ENCODE measurements around the gene RBP3. TPM values are rescaled to one million over a fixed set of nuclear protein-coding genes. Genes with fewer than 3 reads are reported as not detected.

Gene RBP3
- polyA plus RNA-seq, 3 donors = not detected

- H3K4me1 ChIP-seq (ENCODE audit: control insufficient read depth in 1 of 2, insufficient read depth in 2 of 2, low read length in 2 of 2) = peaks cover 9 to 14% of the 10 kb centered on the region in 2 donors
- WGBS (ENCODE audit: insufficient coverage) = 95% methylated on average over 6 of the region's 6 CpGs
- no peaks in the 10 kb centered on the region for H3K9me3 ChIP-seq (replicated peaks in 1 of 2; ENCODE audit: control insufficient read depth in 1 of 2, insufficient read depth in 1 of 2, low read length in 2 of 2)
- H3K9ac ChIP-seq (ENCODE audit: insufficient read depth, low read length, poor library complexity, severe bottlenecking) = no peak overlapping the region
- H3K79me2 ChIP-seq (ENCODE audit: insufficient read depth, low read length) = no peaks in the 10 kb centered on the region
- no peak for DNase-seq
- H3K27ac ChIP-seq (ENCODE audit: low read depth in 1 of 2, low read length in 2 of 2) = no peak overlapping the region
- no peaks in the 10 kb centered on the region for H3K36me3 ChIP-seq (replicated peaks in 1 of 2; ENCODE audit: control insufficient read depth in 1 of 2, insufficient read depth in 2 of 2, low read length in 2 of 2)
- no peaks in the 10 kb centered on the region for H3K36me3 Mint-ChIP-seq
- no peak overlapping the region for H3K27ac Mint-ChIP-seq
- no peaks in the 10 kb centered on the region for H3K27me3 ChIP-seq (ENCODE audit: control insufficient read depth in 2 of 2, insufficient read depth in 2 of 2, low read length in 2 of 2)
- H3K4me1 Mint-ChIP-seq = no peaks in the 10 kb centered on the region
- H2AFZ ChIP-seq (ENCODE audit: insufficient read depth, low read depth, low read length, poor library complexity, severe bottlenecking) = no peak overlapping the region
- intact Hi-C loops (cut with micrococcal nuclease) = no loop called here
- no peak overlapping the region for H3K4me3 Mint-ChIP-seq
- H4K20me1 ChIP-seq (ENCODE audit: insufficient read depth, low read length) = no peaks in the 10 kb centered on the region
- H3K4me2 ChIP-seq (replicated peaks; ENCODE audit: extremely low read depth, low read length, poor library complexity, severe bottlenecking) = no peak overlapping the region
- H3K9me3 Mint-ChIP-seq = peaks cover 0 to 2% (median 0%) of the 10 kb centered on the region in 7 donors
- TF ChIP-seq CTCF (IDR thresholded peaks at IDR 0.05) = no peak
- peaks cover 0 to 4% (median 0%) of the 10 kb centered on the region in 3 donors for H3K27me3 Mint-ChIP-seq (ENCODE audit: low read depth in 3 of 3)
- H3K4me3 ChIP-seq (replicated peaks in 1 of 3; ENCODE audit: low read depth in 2 of 3, low read length in 3 of 3) = no peak overlapping the region
Observed at GRCh38 chr10:47404446-47404845, 56.3 kb downstream of the RBP3 start.

- Mint-ChIP-seq H3K36me3 (no peaks in the 10 kb centered on the region), H3K4me3 (no peak overlapping the region), H3K27ac (no peak overlapping the region), H3K9me3 (peaks cover 0 to 2% (median 0%) of the 10 kb centered on the region in 7 donors), H3K27me3 (ENCODE audit: low read depth in 3 of 3) (peaks cover 0 to 4% (median 0%) of the 10 kb centered on the region in 3 donors), H3K4me1 (no peaks in the 10 kb centered on the region)
- no peaks in the 10 kb centered on the region for H3K27me3 ChIP-seq (ENCODE audit: control insufficient read depth in 2 of 2, insufficient read depth in 2 of 2, low read length in 2 of 2)
- intact Hi-C loops (cut with micrococcal nuclease) = no loop called here
- peaks cover 11 to 17% of the 10 kb centered on the region in 2 donors for H3K4me1 ChIP-seq (ENCODE audit: control insufficient read depth in 1 of 2, insufficient read depth in 2 of 2, low read length in 2 of 2)
- no peak overlapping the region for H2AFZ ChIP-seq (ENCODE audit: insufficient read depth, low read depth, low read length, poor library complexity, severe bottlenecking)
- TF ChIP-seq CTCF (IDR thresholded peaks at IDR 0.05) = no peak
- DNase-seq = no peak
- WGBS (ENCODE audit: insufficient coverage) = 82% methylated on average over 2 of the region's 2 CpGs
- no peak overlapping the region for H3K4me2 ChIP-seq (replicated peaks; ENCODE audit: extremely low read depth, low read length, poor library complexity, severe bottlenecking)
- no peaks in the 10 kb centered on the region for H4K20me1 ChIP-seq (ENCODE audit: insufficient read depth, low read length)
- H3K4me3 ChIP-seq (replicated peaks in 1 of 3; ENCODE audit: low read depth in 2 of 3, low read length in 3 of 3) = no peak overlapping the region
- no peak overlapping the region for H3K27ac ChIP-seq (ENCODE audit: low read depth in 1 of 2, low read length in 2 of 2)
- no peaks in the 10 kb centered on the region for H3K9me3 ChIP-seq (replicated peaks in 1 of 2; ENCODE audit: control insufficient read depth in 1 of 2, insufficient read depth in 1 of 2, low read length in 2 of 2)
- H3K79me2 ChIP-seq (ENCODE audit: insufficient read depth, low read length) = no peaks in the 10 kb centered on the region
- no peaks in the 10 kb centered on the region for H3K36me3 ChIP-seq (replicated peaks in 1 of 2; ENCODE audit: control insufficient read depth in 1 of 2, insufficient read depth in 2 of 2, low read length in 2 of 2)
- H3K9ac ChIP-seq (ENCODE audit: insufficient read depth, low read length, poor library complexity, severe bottlenecking) = no peak overlapping the region
Observed at GRCh38 chr10:47404937-47405336, 56.8 kb downstream of the RBP3 start.
